DND-41 (cell line): ENCODE measurements around the gene DUT.

Experiments used
- ATAC-seq: fragments of 200-7000 bp; cut with Tn5 transposase; 3 replicates; pipeline ENCODE4 v1.9.1; 2021; ENCODE audit warnings: low read depth; ENCODE audit not compliant: insufficient read depth
- DNase-seq: peaks from one replicate; pipeline ENCODE4 v3.0.0-alpha.2; 2020
- H2AFZ ChIP-seq: 2 replicates; pipeline ENCODE4 v1.6.0; 2012; ENCODE audit warnings: low read depth, low read length
- H3K27ac ChIP-seq: 2 replicates; pipeline ENCODE4 v1.5.1; 2012; ENCODE audit warnings: low read length, inconsistent platforms
- H3K27me3 ChIP-seq: fragments of 200-600 bp; sonication (generic); 2 replicates; pipeline ENCODE4 v1.6.0; 2012; ENCODE audit warnings: low read length, mild to moderate bottlenecking, inconsistent platforms; ENCODE audit not compliant: insufficient read depth, poor library complexity
- H3K36me3 ChIP-seq: 2 replicates; pipeline ENCODE4 v1.5.1; 2012; ENCODE audit warnings: low read length, inconsistent platforms; ENCODE audit not compliant: insufficient read depth
- H3K4me1 ChIP-seq: 2 replicates; pipeline ENCODE4 v1.5.1; 2012; ENCODE audit warnings: mild to moderate bottlenecking, low read length; ENCODE audit not compliant: insufficient read depth
- H3K4me2 ChIP-seq: 2 replicates; pipeline ENCODE4 v1.6.0; 2012; ENCODE audit warnings: mild to moderate bottlenecking, moderate library complexity, low read length, inconsistent platforms; ENCODE audit not compliant: insufficient read depth
- H3K4me3 ChIP-seq, 2 experiments: fragments of 200-600 bp in 1 of 2; shearing (Covaris generic) in 1 of 2; 2 replicates each; pipeline ENCODE4 v1.5.1; 2012 to 2016; ENCODE audit warnings: inconsistent platforms in 2 of 2, low read length in 2 of 2, mild to moderate bottlenecking in 2 of 2, low read depth in 1 of 2, moderate library complexity in 1 of 2
- H3K79me2 ChIP-seq: 2 replicates; pipeline ENCODE4 v1.6.0; 2012; ENCODE audit warnings: low read length, inconsistent platforms; ENCODE audit not compliant: insufficient read depth
- H3K9ac ChIP-seq: 2 replicates; pipeline ENCODE4 v1.6.0; 2012; ENCODE audit warnings: low read depth, mild to moderate bottlenecking, inconsistent platforms, low read length, moderate library complexity
- H3K9me3 ChIP-seq: 2 replicates; pipeline ENCODE4 v1.5.1; 2012; ENCODE audit warnings: low read length, moderate library complexity, mild to moderate bottlenecking, inconsistent platforms; ENCODE audit not compliant: insufficient read depth, severe bottlenecking
- H4K20me1 ChIP-seq: 2 replicates; pipeline ENCODE4 v1.6.0; 2012; ENCODE audit warnings: low read length; ENCODE audit not compliant: insufficient read depth
- CTCF ChIP-seq: IDR thresholded peaks from 2 replicates; pipeline ENCODE4 v1.5.1; 2012; ENCODE audit warnings: borderline replicate concordance, low read length, moderate library complexity, mild to moderate bottlenecking; ENCODE audit not compliant: poor library complexity, severe bottlenecking; ENCODE audit errors: extremely low read depth
- EZH2 ChIP-seq: IDR thresholded peaks from 3 replicates; pipeline ENCODE4 v1.6.1; 2012; ENCODE audit warnings: borderline replicate concordance, low read depth, mild to moderate bottlenecking, moderate library complexity, low read length, inconsistent platforms; ENCODE audit not compliant: severe bottlenecking

Gene DUT

GRCh38 chr15:48337607-48338006 is 6.4 kb downstream of the DUT start:
- Histone ChIP-seq H3K9me3 (no peaks in the 10 kb centered on the region), H4K20me1 (peaks cover 35% of the 10 kb centered on the region), H3K27me3 (no peaks in the 10 kb centered on the region), H3K4me2 (peak overlapping the region; percentile 38; the same call in 1 of the 2 replicates), H3K9ac (no peak overlapping the region), H3K4me1 (peaks cover 56% of the 10 kb centered on the region), H3K36me3 (peaks cover 85% of the 10 kb centered on the region), H2AFZ (no peak overlapping the region), H3K4me3 (no peak overlapping the region), H3K27ac (no peak overlapping the region; the same call in 1 of the 2 replicates), H3K79me2 (peaks cover 56% of the 10 kb centered on the region)
- TF ChIP-seq EZH2 (no peak), CTCF (no peak)
- ATAC-seq = no peak
- no peak for DNase-seq

- H3K9ac ChIP-seq = no peak overlapping the region
- H3K27ac ChIP-seq = no peak overlapping the region
- peaks cover 28% of the 10 kb centered on the region for H4K20me1 ChIP-seq
- no peak overlapping the region for H2AFZ ChIP-seq
- H3K4me1 ChIP-seq = peaks cover 31% of the 10 kb centered on the region
- H3K79me2 ChIP-seq = peaks cover 30% of the 10 kb centered on the region
- H3K36me3 ChIP-seq = peaks cover 82% of the 10 kb centered on the region
- ATAC-seq (no peak), DNase-seq (no peak)
- H3K9me3 ChIP-seq = no peaks in the 10 kb centered on the region
- TF ChIP-seq EZH2 (no peak), CTCF (no peak)
- H3K4me2 ChIP-seq = no peak overlapping the region
- H3K27me3 ChIP-seq = no peaks in the 10 kb centered on the region
- H3K4me3 ChIP-seq = no peak overlapping the region
Measured at GRCh38 chr15:48340111-48340510, 8.9 kb downstream of the DUT start.

- H3K79me2 ChIP-seq = 0 out of 2 replicates have a peak, but pooled peaks cover 1% of the 10 kb centered on the region
- H3K4me1 ChIP-seq = no peaks in the 10 kb centered on the region
- TF ChIP-seq EZH2 = no peak
- no peak for TF ChIP-seq CTCF
- H3K27me3 ChIP-seq = no peaks in the 10 kb centered on the region
- no peak overlapping the region for H3K9ac ChIP-seq
- DNase-seq (no peak), ATAC-seq (0 out of 3 replicates have a peak, but pooled peaks have one; percentile 7)
- 0 out of 2 replicates have a peak, but pooled peaks cover under 1% of the 10 kb centered on the region for H4K20me1 ChIP-seq
- peaks cover 45% of the 10 kb centered on the region; the same call in 1 of the 2 replicates for H3K36me3 ChIP-seq
- H3K9me3 ChIP-seq = no peaks in the 10 kb centered on the region
- no peak overlapping the region for H3K4me3 ChIP-seq
- H3K4me2 ChIP-seq = no peak overlapping the region
- no peak overlapping the region for H2AFZ ChIP-seq
- no peak overlapping the region for H3K27ac ChIP-seq
Measured at GRCh38 chr15:48343865-48344264, 12.6 kb downstream of the DUT start.
